Fibroblast of lung (primary cell): Measurements from ENCODE around the gene GARIN5A. TPM values are rescaled to one million over a fixed set of nuclear protein-coding genes. Genes with fewer than 3 reads are reported as not detected.

Experiments
- DNase-seq, 2 donors: peaks; one replicate each; pipeline versions ENCODE4 v3.0.0 to v3.0.0-alpha.2; 2010; ENCODE audit warnings: low read depth in 2 of 2
- H2AFZ ChIP-seq: 2 replicates; pipeline ENCODE4 v1.5.1; 2012; ENCODE audit warnings: low read length, control low read depth, inconsistent platforms
- H3K27ac ChIP-seq: 2 replicates; pipeline ENCODE4 v1.5.1; 2011; ENCODE audit warnings: low read length, control low read depth; ENCODE audit not compliant: insufficient read depth
- H3K27me3 ChIP-seq: 2 replicates; pipeline ENCODE4 v1.5.1; 2011; ENCODE audit warnings: mild to moderate bottlenecking, low read length; ENCODE audit not compliant: control insufficient read depth, insufficient read depth
- H3K36me3 ChIP-seq: 2 replicates; pipeline ENCODE4 v1.5.1; 2011; ENCODE audit warnings: low read length; ENCODE audit not compliant: control insufficient read depth, insufficient read depth
- H3K4me1 ChIP-seq: 2 replicates; pipeline ENCODE4 v1.5.1; 2011; ENCODE audit warnings: low read length; ENCODE audit not compliant: control insufficient read depth, insufficient read depth; ENCODE audit errors: extremely low read depth
- H3K4me2 ChIP-seq: 2 replicates; pipeline ENCODE4 v1.5.1; 2011; ENCODE audit warnings: low read length, control low read depth; ENCODE audit not compliant: insufficient read depth; ENCODE audit errors: extremely low read depth
- H3K4me3 ChIP-seq, 4 experiments: fragments of 200-600 bp in 1 of 4; sonication (generic) in 1 of 4; replicated peaks in 1 of 4; 2 replicates each; pipeline ENCODE4 v1.5.1; 2011 to 2016; ENCODE audit warnings: low read length in 4 of 4, low read depth in 3 of 4, mild to moderate bottlenecking in 3 of 4, control low read depth in 2 of 4, inconsistent platforms in 1 of 4, mixed read lengths in 1 of 4; ENCODE audit not compliant: insufficient read depth in 1 of 4; ENCODE audit errors: control extremely low read depth in 1 of 4
- H3K79me2 ChIP-seq: 2 replicates; pipeline ENCODE4 v1.5.1; 2012; ENCODE audit warnings: mild to moderate bottlenecking, low read length, inconsistent platforms; ENCODE audit not compliant: control insufficient read depth, insufficient read depth
- H3K9ac ChIP-seq: 2 replicates; pipeline ENCODE4 v1.5.1; 2011; ENCODE audit warnings: mild to moderate bottlenecking, low read length, control low read depth; ENCODE audit not compliant: insufficient read depth
- H3K9me3 ChIP-seq: 2 replicates; pipeline ENCODE4 v1.5.1; 2012; ENCODE audit warnings: low read depth, low read length; ENCODE audit not compliant: control insufficient read depth, insufficient read depth
- H4K20me1 ChIP-seq: 2 replicates; pipeline ENCODE4 v1.5.1; 2011; ENCODE audit warnings: low read length; ENCODE audit not compliant: control insufficient read depth, insufficient read depth; ENCODE audit errors: extremely low read depth
- EZH2 ChIP-seq: IDR thresholded peaks from 2 replicates; pipeline ENCODE4 v1.5.1; 2012; ENCODE audit warnings: low read length, control low read depth, mild to moderate bottlenecking; ENCODE audit errors: missing control alignments
- polyA plus RNA-seq, 2 donors: library from polyadenylated mRNA; depleted of rRNA in 1 of 2; stranded (reverse) in 1 of 2; unstranded in 1 of 2; fragments of >200 nt; gene quantifications; 2 replicates each; pipeline ENCODE4 v1.2.1, GENCODE V29; 2011 to 2012; ENCODE audit warnings: missing spikeins in 1 of 2
- total RNA-seq: library from RNA; depleted of rRNA; stranded (reverse); fragments of >200 nt; gene quantifications from 2 replicates; pipeline ENCODE4 v1.2.1, GENCODE V29; 2014
- TF ChIP-seq, protein P1 (sequence below), 2 donors: IDR thresholded peaks in 1 of 2; conservative IDR thresholded peaks in 1 of 2; 1 replicate in 1 of 2; 2 replicates in 1 of 2; pipeline ENCODE4 v1.5.1; 2011 to 2012; ENCODE audit warnings: low read length in 2 of 2, control low read depth in 1 of 2, inconsistent platforms in 1 of 2, low read depth in 1 of 2, mild to moderate bottlenecking in 1 of 2

Gene GARIN5A
- total and polyA plus RNA-seq, 2 donors (not counting 1 experiment from before 2014, with no cell fraction given) = 0.11 to 0.66 TPM

DNA sequence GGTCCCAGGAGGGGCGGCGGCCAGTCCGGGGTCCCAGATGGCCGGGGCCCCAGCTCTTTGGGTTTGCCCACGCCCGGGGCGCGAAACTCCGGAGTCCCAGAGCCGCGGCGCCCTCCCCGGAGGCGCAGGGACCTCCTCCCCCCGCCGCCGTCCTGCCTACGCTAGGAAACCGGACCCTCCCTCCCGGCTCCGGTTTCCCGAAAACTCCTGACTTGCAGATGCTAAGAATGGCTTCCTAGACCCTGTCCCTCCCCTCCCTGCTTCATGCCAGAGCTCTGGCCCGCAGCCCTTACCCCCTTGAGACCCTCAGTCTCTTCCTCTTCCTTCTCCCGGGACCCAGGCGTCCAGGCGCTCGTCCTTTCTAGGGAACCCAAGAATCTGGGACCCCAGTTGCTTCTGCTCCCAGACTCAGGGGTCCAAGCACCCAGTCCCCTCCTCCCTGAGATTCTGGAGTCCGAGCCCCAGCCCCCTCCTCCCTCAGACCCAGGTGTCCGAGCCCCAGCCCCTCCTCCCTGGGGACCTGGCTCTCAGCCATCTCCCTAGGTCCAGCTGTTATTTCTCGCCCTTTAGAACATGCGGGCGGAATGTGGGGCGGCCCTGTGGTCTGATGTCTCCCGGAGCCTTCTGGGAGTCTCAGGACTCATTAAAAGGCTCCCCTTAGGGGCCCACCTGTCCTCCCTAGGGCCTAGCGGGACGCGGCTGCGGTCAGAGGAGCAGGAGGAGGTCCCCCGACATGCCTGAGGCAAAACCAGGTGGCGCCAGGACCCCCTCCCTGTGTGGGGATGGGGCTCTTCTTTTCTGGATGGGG, 44.2 kb downstream of the GARIN5A start, which contains the start of gene MYBPC2:
TSS of gene MYBPC2 (plus strand) at position 672 of the 808 bp plus-strand sequence. CDS start at position 734, 62 bp downstream.
- no peaks in the 10 kb centered on the region for H3K36me3 ChIP-seq
- peak within 1 kb of the TSS; percentile 43 to 64 (median 55) for H3K4me3 ChIP-seq
- no peaks in the 10 kb centered on the region for H3K79me2 ChIP-seq
- peaks cover 22% of the 10 kb centered on the region for H3K27me3 ChIP-seq
- H3K9ac ChIP-seq = no peak within 1 kb of the TSS
- no peaks in the 10 kb centered on the region for H3K4me1 ChIP-seq
- DNase-seq = peak in 1 of 2 donors; percentile 10
- H4K20me1 ChIP-seq = no peaks in the 10 kb centered on the region
- H3K9me3 ChIP-seq = no peaks in the 10 kb centered on the region
- no peak within 1 kb of the TSS for H3K27ac ChIP-seq
- peak within 1 kb of the TSS; percentile 71 for H2AFZ ChIP-seq
- TF ChIP-seq, protein P1, sequence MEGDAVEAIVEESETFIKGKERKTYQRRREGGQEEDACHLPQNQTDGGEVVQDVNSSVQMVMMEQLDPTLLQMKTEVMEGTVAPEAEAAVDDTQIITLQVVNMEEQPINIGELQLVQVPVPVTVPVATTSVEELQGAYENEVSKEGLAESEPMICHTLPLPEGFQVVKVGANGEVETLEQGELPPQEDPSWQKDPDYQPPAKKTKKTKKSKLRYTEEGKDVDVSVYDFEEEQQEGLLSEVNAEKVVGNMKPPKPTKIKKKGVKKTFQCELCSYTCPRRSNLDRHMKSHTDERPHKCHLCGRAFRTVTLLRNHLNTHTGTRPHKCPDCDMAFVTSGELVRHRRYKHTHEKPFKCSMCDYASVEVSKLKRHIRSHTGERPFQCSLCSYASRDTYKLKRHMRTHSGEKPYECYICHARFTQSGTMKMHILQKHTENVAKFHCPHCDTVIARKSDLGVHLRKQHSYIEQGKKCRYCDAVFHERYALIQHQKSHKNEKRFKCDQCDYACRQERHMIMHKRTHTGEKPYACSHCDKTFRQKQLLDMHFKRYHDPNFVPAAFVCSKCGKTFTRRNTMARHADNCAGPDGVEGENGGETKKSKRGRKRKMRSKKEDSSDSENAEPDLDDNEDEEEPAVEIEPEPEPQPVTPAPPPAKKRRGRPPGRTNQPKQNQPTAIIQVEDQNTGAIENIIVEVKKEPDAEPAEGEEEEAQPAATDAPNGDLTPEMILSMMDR (conservative IDR thresholded peaks at IDR 0.05 in 1 of 2, IDR thresholded peaks at IDR 0.05 in 1 of 2; ENCODE audit: low read depth in 1 of 2, low read length in 2 of 2) = no peak
- peak; percentile 31 for TF ChIP-seq EZH2
- peak within 1 kb of the TSS; percentile 96 for H3K4me2 ChIP-seq

DNA sequence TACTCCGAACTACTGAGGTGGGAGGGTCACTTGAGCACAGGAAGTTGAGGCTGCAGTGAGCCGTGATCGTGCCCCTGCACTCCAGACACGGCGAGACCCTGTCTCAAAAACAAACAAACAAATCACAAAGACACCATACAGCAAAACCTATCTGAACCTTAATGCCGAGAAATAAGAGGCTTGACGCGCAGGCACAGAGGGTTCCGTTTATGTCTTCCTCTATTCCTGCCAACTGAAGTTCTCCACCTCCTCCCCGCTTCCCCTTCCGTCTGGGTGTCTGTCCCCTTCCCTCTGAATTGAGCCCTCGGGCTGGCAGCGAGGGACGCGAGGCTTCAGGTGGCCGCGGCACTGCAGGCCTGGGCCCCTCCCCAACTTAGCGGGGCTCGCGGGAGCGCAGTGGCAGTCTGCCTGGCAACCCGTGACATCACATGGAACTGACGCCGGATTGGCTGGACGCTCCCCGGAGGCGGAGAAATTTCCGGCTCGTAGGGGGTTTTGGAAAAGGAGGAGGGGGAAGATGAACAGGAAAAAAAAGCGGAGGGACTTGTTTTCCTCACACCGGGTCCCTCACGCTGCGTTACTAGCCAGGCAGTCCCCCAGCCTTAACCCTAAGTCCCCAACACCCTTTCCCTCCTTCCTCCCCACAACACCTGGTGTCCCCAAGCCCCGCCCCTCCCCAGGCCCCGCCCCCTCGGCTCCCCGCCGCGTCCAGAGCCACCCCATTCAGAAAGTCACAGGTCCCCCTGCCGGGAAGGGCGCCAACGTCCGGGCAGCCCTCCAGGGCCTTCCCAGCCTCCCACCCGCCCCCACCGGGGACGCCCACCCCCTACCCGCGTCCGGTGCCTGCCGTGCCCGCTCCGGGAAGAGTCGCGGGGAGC, 45.1 kb downstream of the GARIN5A start:
- H3K9me3 ChIP-seq = no peaks in the 10 kb centered on the region
- no peaks in the 10 kb centered on the region for H4K20me1 ChIP-seq
- H3K36me3 ChIP-seq = no peaks in the 10 kb centered on the region
- peak; percentile 53 to 63 for DNase-seq
- TF ChIP-seq, protein P1 (conservative IDR thresholded peaks at IDR 0.05 in 1 of 2, IDR thresholded peaks at IDR 0.05 in 1 of 2; ENCODE audit: low read depth in 1 of 2, low read length in 2 of 2) = no peak
- TF ChIP-seq EZH2 = peak; percentile 43
- no peaks in the 10 kb centered on the region for H3K4me1 ChIP-seq
- peaks cover 22% of the 10 kb centered on the region for H3K27me3 ChIP-seq
- H3K27ac ChIP-seq = no peak overlapping the region
- peak overlapping the region; percentile 43 for H3K9ac ChIP-seq
- H3K4me3 ChIP-seq = peak overlapping the region; percentile 43 to 64 (median 55)
- peak overlapping the region; percentile 96 for H3K4me2 ChIP-seq
- H2AFZ ChIP-seq = peak overlapping the region; percentile 96
- H3K79me2 ChIP-seq = no peaks in the 10 kb centered on the region

DNA sequence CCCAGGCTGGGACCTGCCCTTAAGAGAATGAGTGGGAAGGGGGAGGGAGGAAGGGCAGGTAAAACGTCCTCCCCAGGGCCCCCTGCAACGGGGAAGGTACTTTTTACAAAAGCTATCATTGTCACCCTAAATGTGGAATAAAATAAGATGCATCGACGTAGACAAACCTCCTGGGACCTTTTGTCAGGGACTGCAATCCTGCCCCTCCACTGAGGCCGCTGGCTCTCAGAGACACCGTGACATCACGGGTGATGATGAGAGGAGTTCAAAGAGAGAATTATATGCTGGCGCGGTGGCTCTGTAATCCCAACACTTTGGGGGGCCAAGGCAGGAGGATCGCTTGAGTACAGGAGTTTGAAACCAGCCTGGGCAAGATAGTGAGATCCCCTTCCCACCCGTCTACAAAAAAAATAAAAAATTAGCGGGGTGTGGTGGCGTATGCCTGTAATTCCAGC, 45.7 kb downstream of the GARIN5A start:
- H3K9ac ChIP-seq = no peak overlapping the region
- H3K4me3 ChIP-seq = peak overlapping the region in 2 of 4 experiments; percentile 59 to 64
- no peaks in the 10 kb centered on the region for H3K36me3 ChIP-seq
- no peaks in the 10 kb centered on the region for H3K4me1 ChIP-seq
- DNase-seq = no peak
- peaks cover 22% of the 10 kb centered on the region for H3K27me3 ChIP-seq
- H2AFZ ChIP-seq = no peak overlapping the region
- no peaks in the 10 kb centered on the region for H3K9me3 ChIP-seq
- peak overlapping the region; percentile 96 for H3K4me2 ChIP-seq
- TF ChIP-seq, protein P1 (conservative IDR thresholded peaks at IDR 0.05 in 1 of 2, IDR thresholded peaks at IDR 0.05 in 1 of 2; ENCODE audit: low read depth in 1 of 2, low read length in 2 of 2) = no peak
- TF ChIP-seq EZH2 = peak; percentile 51
- H3K79me2 ChIP-seq = no peaks in the 10 kb centered on the region
- H4K20me1 ChIP-seq = no peaks in the 10 kb centered on the region
- H3K27ac ChIP-seq = no peak overlapping the region
